ENCODE results near the gene AQP2.

The AQP2 gene

DNA sequence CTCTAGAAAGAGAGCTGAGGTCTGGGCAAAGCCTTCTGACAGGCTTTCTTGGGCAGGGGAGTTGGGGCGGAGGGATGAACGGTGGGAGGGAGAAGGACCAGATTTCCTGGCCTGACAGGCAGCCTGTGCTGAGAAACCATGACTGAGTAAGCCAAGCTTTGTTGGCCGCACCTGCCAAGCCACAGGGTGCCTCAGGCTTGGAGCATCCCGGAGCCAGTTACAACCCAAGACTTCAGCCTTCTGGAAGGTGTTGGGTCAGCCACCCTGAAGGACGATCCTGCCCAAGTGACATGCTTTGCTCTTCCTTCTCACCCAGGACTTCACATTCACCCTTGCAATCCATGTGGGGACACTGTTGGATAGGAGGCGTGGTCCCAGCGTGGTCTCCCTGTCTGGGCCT lies 21.0 kb upstream of the AQP2 start:
- Histone ChIP-seq H3K9ac (ENCODE audit: low read depth in 1 of 2, low read length in 2 of 2) (no peak overlapping the region), H3K9me3 (ENCODE audit: control insufficient read depth in 2 of 2, low read length in 2 of 2) (no peaks in the 10 kb centered on the region), H3K4me3 (ENCODE audit: low read length in 2 of 2) (no peak overlapping the region), H3K27me3 (ENCODE audit: control insufficient read depth in 2 of 2, insufficient read depth in 2 of 2, low read length in 2 of 2) (no peaks in the 10 kb centered on the region), H3K27ac (ENCODE audit: low read depth in 2 of 2, low read length in 2 of 2) (no peak overlapping the region), H3K4me1 (ENCODE audit: control insufficient read depth in 2 of 2, insufficient read depth in 2 of 2, low read length in 2 of 2) (no peaks in the 10 kb centered on the region), H3K36me3 (ENCODE audit: control insufficient read depth in 2 of 2, insufficient read depth in 2 of 2, low read length in 2 of 2) (no peaks in the 10 kb centered on the region)

DNA sequence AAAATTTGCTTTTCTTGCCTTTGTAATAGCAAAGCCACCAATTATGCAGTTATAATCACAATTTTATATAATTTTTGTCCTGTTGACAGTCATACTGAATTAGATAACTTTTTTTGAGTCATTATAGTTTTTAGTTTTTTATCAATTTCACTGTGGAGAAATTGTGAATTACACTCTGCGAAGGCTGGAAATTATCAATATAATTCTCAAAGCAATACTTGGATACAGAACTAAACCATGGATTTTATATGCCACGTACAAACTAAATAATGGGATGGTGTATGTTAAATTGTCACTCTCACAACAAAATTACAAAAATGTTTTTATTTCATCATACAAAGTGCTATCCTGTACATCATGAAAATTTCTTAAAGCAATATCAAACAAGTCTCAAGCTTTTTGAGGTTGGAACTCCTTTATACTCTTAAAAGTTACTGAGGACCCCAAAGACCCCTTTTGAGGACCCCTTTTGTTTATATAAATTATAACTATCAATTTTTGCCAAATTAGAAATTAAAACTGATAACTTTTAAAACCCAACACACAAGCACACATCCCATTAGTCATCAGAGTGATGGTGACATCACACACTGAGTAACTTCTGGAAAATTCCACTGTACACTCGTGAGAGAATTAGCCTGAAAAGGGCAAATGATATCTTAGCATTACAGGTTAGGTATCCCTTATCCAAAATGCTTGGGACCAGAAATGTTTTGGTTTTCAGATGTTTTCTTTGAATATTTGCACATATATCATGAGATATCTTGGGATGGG lies 19.8 kb upstream of the AQP2 start:
- Histone ChIP-seq H3K4me1 (ENCODE audit: control insufficient read depth in 2 of 2, insufficient read depth in 2 of 2, low read length in 2 of 2) (no peaks in the 10 kb centered on the region), H3K27me3 (ENCODE audit: control insufficient read depth in 2 of 2, insufficient read depth in 2 of 2, low read length in 2 of 2) (no peaks in the 10 kb centered on the region), H3K4me3 (ENCODE audit: low read length in 2 of 2) (no peak overlapping the region), H3K36me3 (ENCODE audit: control insufficient read depth in 2 of 2, insufficient read depth in 2 of 2, low read length in 2 of 2) (no peaks in the 10 kb centered on the region), H3K9me3 (ENCODE audit: control insufficient read depth in 2 of 2, low read length in 2 of 2) (no peaks in the 10 kb centered on the region), H3K9ac (ENCODE audit: low read depth in 1 of 2, low read length in 2 of 2) (no peak overlapping the region), H3K27ac (ENCODE audit: low read depth in 2 of 2, low read length in 2 of 2) (no peak overlapping the region)

DNA sequence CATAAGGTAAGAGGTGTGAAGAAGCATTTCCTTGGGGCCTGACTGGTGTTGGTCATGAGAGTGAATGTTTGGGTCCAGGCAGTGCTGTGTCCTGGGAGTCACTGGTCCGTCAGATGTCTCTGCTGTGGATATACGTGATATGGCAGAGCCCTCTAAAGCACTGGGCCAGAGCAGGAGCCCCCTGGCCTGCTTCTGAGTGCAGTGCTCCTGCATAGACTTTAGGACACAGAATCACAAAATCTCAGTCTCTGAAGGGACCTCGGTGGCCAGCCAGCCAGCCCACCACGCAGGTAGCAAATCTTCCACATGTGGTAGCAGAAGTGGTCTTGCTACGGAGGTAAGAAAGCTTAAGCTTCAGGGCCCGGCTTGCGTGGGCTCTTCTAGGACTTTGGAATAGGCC lies 18.5 kb upstream of the AQP2 start:
- H3K4me3 ChIP-seq (ENCODE audit: low read length in 2 of 2), result no peak overlapping the region
- no peak overlapping the region for H3K9ac ChIP-seq (ENCODE audit: low read depth in 1 of 2, low read length in 2 of 2)
- H3K27me3 ChIP-seq (ENCODE audit: control insufficient read depth in 2 of 2, insufficient read depth in 2 of 2, low read length in 2 of 2), result no peaks in the 10 kb centered on the region
- no peaks in the 10 kb centered on the region for H3K9me3 ChIP-seq (ENCODE audit: control insufficient read depth in 2 of 2, low read length in 2 of 2)
- H3K4me1 ChIP-seq (ENCODE audit: control insufficient read depth in 2 of 2, insufficient read depth in 2 of 2, low read length in 2 of 2), result no peaks in the 10 kb centered on the region
- no peak overlapping the region for H3K27ac ChIP-seq (ENCODE audit: low read depth in 2 of 2, low read length in 2 of 2)
- H3K36me3 ChIP-seq (ENCODE audit: control insufficient read depth in 2 of 2, insufficient read depth in 2 of 2, low read length in 2 of 2), result no peaks in the 10 kb centered on the region

DNA sequence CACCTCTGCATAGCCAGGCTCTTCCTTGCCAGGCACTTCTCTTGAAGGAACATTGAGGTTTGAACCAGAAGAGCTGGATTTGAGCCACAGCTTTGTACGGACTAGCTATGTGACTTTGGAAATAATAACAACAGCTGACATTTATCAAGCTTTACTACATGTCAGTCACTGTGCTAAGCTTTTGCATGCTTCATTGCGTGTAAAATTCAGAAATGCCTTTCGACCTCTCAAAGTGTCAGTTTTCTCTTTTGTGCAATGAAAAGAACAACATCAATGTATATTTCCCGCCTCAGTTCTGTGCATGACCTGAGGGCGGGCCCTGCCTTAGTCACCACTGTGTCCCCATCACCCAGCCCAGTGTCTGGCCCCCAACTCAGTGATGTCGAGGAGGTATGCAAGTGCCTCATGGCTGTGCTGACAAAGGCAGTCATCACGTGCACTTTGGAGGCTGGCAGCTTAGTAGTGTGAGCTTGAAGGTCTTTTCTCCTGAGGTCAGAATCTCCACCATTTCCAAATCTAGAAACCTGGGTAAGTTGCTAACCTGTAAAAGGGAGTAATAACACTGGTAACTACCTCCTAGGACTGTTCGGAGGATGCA lies 17.9 kb upstream of the AQP2 start:
- Histone ChIP-seq H3K36me3 (ENCODE audit: control insufficient read depth in 2 of 2, insufficient read depth in 2 of 2, low read length in 2 of 2) (no peaks in the 10 kb centered on the region), H3K27me3 (ENCODE audit: control insufficient read depth in 2 of 2, insufficient read depth in 2 of 2, low read length in 2 of 2) (no peaks in the 10 kb centered on the region), H3K27ac (ENCODE audit: low read depth in 2 of 2, low read length in 2 of 2) (no peak overlapping the region), H3K9ac (ENCODE audit: low read depth in 1 of 2, low read length in 2 of 2) (no peak overlapping the region), H3K9me3 (ENCODE audit: control insufficient read depth in 2 of 2, low read length in 2 of 2) (no peaks in the 10 kb centered on the region), H3K4me1 (ENCODE audit: control insufficient read depth in 2 of 2, insufficient read depth in 2 of 2, low read length in 2 of 2) (no peaks in the 10 kb centered on the region), H3K4me3 (ENCODE audit: low read length in 2 of 2) (no peak overlapping the region)

DNA sequence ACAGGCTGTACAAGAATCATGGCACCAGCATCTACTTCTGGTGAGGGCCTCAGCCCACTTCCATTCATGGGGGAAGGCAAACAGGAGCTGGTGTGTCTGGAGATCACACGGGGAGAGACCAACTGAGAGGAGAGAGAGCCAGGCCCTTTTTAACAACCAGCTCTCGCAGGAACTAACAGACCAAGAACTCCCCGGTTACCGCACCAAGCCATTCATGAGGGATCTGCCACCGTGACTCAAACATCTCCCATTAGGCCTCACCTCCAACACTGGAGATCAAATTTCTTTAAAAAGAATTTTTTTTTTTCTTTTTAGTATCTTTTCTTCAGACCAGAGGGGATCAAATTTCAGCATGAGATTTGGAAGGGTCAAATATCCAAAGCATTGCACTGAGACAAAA lies 16.7 kb upstream of the AQP2 start:
- no peaks in the 10 kb centered on the region for H3K4me1 ChIP-seq (ENCODE audit: control insufficient read depth in 2 of 2, insufficient read depth in 2 of 2, low read length in 2 of 2)

DNA sequence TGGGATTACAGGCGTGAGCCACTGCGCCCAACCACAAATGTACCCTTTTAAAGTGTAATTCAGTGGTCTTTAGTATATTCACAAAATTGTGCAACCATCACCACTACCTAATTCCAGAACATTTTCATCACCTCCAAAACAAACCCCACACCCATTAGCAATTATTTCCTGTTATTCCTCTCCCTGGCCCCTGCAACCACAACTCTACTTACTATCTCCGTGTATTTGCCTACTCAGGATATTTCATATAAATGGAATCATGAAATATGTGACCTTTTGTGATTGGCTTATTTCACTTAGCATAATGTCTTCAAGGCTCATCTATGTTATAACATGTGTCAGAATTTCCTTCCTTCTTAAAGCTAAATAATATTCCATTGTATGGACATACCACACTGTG lies 16.0 kb upstream of the AQP2 start:
- H3K9me3 ChIP-seq (ENCODE audit: control insufficient read depth in 2 of 2, low read length in 2 of 2), result no peaks in the 10 kb centered on the region
- H3K9ac ChIP-seq (ENCODE audit: low read depth in 1 of 2, low read length in 2 of 2), result no peak overlapping the region
- H3K4me3 ChIP-seq (ENCODE audit: low read length in 2 of 2), result no peak overlapping the region
- H3K27me3 ChIP-seq (ENCODE audit: control insufficient read depth in 2 of 2, insufficient read depth in 2 of 2, low read length in 2 of 2), result no peaks in the 10 kb centered on the region
- no peak overlapping the region for H3K27ac ChIP-seq (ENCODE audit: low read depth in 2 of 2, low read length in 2 of 2)
- no peaks in the 10 kb centered on the region for H3K36me3 ChIP-seq (ENCODE audit: control insufficient read depth in 2 of 2, insufficient read depth in 2 of 2, low read length in 2 of 2)
- no peaks in the 10 kb centered on the region for H3K4me1 ChIP-seq (ENCODE audit: control insufficient read depth in 2 of 2, insufficient read depth in 2 of 2, low read length in 2 of 2)

More for the DNA sequence above, 16.7 kb upstream of the AQP2 start:
- no peak overlapping the region for H3K9ac ChIP-seq (ENCODE audit: low read depth in 1 of 2, low read length in 2 of 2)
- H3K4me3 ChIP-seq (ENCODE audit: low read length in 2 of 2), result no peak overlapping the region
- no peaks in the 10 kb centered on the region for H3K9me3 ChIP-seq (ENCODE audit: control insufficient read depth in 2 of 2, low read length in 2 of 2)
- H3K27ac ChIP-seq (ENCODE audit: low read depth in 2 of 2, low read length in 2 of 2), result no peak overlapping the region
- no peaks in the 10 kb centered on the region for H3K36me3 ChIP-seq (ENCODE audit: control insufficient read depth in 2 of 2, insufficient read depth in 2 of 2, low read length in 2 of 2)
- H3K27me3 ChIP-seq (ENCODE audit: control insufficient read depth in 2 of 2, insufficient read depth in 2 of 2, low read length in 2 of 2), result no peaks in the 10 kb centered on the region

DNA sequence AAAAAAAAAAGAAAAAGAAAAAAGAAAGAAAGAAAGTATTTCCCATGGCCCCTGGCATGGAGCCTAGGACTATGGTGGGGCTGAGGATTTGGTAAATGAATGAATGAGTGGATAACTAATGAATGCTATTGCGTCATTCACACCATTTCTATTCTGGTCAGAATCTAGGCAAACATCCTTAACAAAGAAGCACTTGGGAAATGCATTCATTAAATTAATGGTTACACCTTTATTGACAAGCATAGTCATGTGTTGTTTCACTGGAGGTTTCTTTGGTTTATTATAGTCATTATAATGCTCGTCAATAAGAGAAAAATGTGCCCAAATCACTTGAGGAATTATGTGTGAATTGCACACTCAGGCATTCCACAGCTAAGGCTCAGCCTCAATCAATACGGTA lies 13.6 kb upstream of the AQP2 start:
- Histone ChIP-seq H3K36me3 (ENCODE audit: control insufficient read depth in 2 of 2, insufficient read depth in 2 of 2, low read length in 2 of 2) (no peaks in the 10 kb centered on the region), H3K27ac (ENCODE audit: low read depth in 2 of 2, low read length in 2 of 2) (no peak overlapping the region), H3K9ac (ENCODE audit: low read depth in 1 of 2, low read length in 2 of 2) (no peak overlapping the region), H3K4me1 (ENCODE audit: control insufficient read depth in 2 of 2, insufficient read depth in 2 of 2, low read length in 2 of 2) (no peaks in the 10 kb centered on the region), H3K4me3 (ENCODE audit: low read length in 2 of 2) (no peak overlapping the region), H3K27me3 (ENCODE audit: control insufficient read depth in 2 of 2, insufficient read depth in 2 of 2, low read length in 2 of 2) (no peaks in the 10 kb centered on the region), H3K9me3 (ENCODE audit: control insufficient read depth in 2 of 2, low read length in 2 of 2) (no peaks in the 10 kb centered on the region)

DNA sequence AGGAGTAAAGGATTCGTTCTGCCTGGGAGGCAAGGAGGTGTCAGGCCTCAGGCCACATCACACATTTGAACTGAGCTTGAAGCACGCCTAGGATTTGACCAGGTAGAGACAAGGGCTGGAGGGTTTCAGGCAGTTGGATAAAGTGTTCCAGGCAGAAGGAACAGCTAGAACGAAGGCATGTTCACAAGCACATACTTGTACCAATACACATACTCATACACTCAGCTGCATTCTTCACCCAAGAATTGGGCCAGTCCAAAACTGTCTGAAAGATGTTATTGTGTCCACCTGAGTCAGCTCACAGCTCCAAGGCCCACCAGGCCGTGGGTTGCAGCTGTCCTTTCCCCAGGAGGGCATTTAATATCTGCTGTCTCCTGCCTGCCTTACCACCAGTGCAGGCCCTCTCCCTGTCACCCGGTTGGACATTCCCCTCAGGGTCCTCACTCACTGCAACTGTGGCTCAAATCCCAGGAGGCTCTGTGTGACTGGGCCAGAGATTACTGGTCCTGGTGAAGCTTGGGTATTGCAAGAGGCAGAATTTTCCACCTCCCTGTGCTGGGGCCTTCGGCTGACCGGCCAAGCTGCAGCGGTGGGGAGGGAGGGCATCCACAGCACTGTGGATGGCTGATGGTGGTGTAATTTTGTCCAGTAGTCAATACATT lies 12.8 kb upstream of the AQP2 start:
- H3K4me3 ChIP-seq (ENCODE audit: low read length in 2 of 2), result no peak overlapping the region
- no peaks in the 10 kb centered on the region for H3K36me3 ChIP-seq (ENCODE audit: control insufficient read depth in 2 of 2, insufficient read depth in 2 of 2, low read length in 2 of 2)
- H3K9ac ChIP-seq (ENCODE audit: low read depth in 1 of 2, low read length in 2 of 2), result no peak overlapping the region
- no peaks in the 10 kb centered on the region for H3K27me3 ChIP-seq (ENCODE audit: control insufficient read depth in 2 of 2, insufficient read depth in 2 of 2, low read length in 2 of 2)
- peaks cover 0 to 2% of the 10 kb centered on the region in 2 donors for H3K4me1 ChIP-seq (ENCODE audit: control insufficient read depth in 2 of 2, insufficient read depth in 2 of 2, low read length in 2 of 2)
- no peaks in the 10 kb centered on the region for H3K9me3 ChIP-seq (ENCODE audit: control insufficient read depth in 2 of 2, low read length in 2 of 2)
- H3K27ac ChIP-seq (ENCODE audit: low read depth in 2 of 2, low read length in 2 of 2), result no peak overlapping the region

DNA sequence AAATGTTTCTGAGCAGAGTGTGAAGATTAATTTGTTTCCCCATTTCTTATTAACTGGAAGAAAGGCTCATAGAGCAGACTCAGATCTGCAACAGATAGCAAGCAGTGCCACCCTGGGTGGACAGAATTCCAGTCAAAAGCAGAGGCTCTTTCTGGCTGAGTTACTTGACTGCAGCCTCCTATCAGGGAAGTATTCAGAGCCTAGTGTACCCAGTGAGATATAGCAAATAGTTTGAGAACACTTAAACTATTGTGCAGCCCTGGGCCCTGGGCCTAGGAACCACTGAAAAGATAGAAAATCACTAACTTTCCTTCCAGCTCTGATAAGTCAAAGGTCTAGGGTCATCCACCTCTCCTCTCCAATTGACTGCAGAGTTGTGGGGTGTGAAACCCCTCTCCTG lies 11.2 kb upstream of the AQP2 start:
- no peak overlapping the region for H3K9ac ChIP-seq (ENCODE audit: low read depth in 1 of 2, low read length in 2 of 2)

DNA sequence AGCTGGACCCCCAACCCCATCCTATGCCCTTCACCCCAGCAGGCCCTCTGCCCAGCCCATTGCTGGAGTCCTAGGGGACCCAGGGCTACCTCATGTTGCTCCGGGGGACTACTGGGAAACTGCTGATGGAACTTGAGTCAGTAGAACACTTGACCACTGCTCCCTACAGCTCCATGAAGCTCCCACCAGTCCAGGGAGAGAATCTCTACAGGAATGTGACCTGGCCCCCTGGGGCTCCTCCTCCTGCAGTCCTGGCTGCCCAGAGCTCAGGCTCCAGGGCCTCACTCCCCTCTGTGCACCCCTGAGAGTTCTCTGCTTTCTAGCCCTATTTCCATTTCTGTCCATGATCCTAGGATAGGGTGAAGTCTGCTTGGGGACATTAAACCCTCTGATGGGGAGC lies 10.8 kb upstream of the AQP2 start:
- H3K9me3 ChIP-seq (ENCODE audit: control insufficient read depth in 2 of 2, low read length in 2 of 2), result no peaks in the 10 kb centered on the region
- no peaks in the 10 kb centered on the region for H3K27me3 ChIP-seq (ENCODE audit: control insufficient read depth in 2 of 2, insufficient read depth in 2 of 2, low read length in 2 of 2)

More for the DNA sequence above, 11.2 kb upstream of the AQP2 start:
- peaks cover 0 to 9% of the 10 kb centered on the region in 2 donors for H3K4me1 ChIP-seq (ENCODE audit: control insufficient read depth in 2 of 2, insufficient read depth in 2 of 2, low read length in 2 of 2)
- no peaks in the 10 kb centered on the region for H3K9me3 ChIP-seq (ENCODE audit: control insufficient read depth in 2 of 2, low read length in 2 of 2)
- H3K36me3 ChIP-seq (ENCODE audit: control insufficient read depth in 2 of 2, insufficient read depth in 2 of 2, low read length in 2 of 2), result no peaks in the 10 kb centered on the region
- H3K27ac ChIP-seq (ENCODE audit: low read depth in 2 of 2, low read length in 2 of 2), result no peak overlapping the region
- no peaks in the 10 kb centered on the region for H3K27me3 ChIP-seq (ENCODE audit: control insufficient read depth in 2 of 2, insufficient read depth in 2 of 2, low read length in 2 of 2)
- H3K4me3 ChIP-seq (ENCODE audit: low read length in 2 of 2), result no peak overlapping the region

More for the DNA sequence above, 10.8 kb upstream of the AQP2 start:
- no peak overlapping the region for H3K27ac ChIP-seq (ENCODE audit: low read depth in 2 of 2, low read length in 2 of 2)
- peaks cover 0 to 9% of the 10 kb centered on the region in 2 donors for H3K4me1 ChIP-seq (ENCODE audit: control insufficient read depth in 2 of 2, insufficient read depth in 2 of 2, low read length in 2 of 2)
- no peak overlapping the region for H3K4me3 ChIP-seq (ENCODE audit: low read length in 2 of 2)
- H3K9ac ChIP-seq (ENCODE audit: low read depth in 1 of 2, low read length in 2 of 2), result no peak overlapping the region
- H3K36me3 ChIP-seq (ENCODE audit: control insufficient read depth in 2 of 2, insufficient read depth in 2 of 2, low read length in 2 of 2), result no peaks in the 10 kb centered on the region

All from mucosa of rectum (tissue), 2 donors.